Thoracic aorta (tissue), 2 donors: Measurements from ENCODE around the gene APOL4. TPM values are rescaled to one million over a fixed set of nuclear protein-coding genes. Genes with fewer than 3 reads are reported as not detected.

ENCODE experiments used
- ATAC-seq: fragments of 150-250 bp; one replicate; pipeline ENCODE4 v1.8.0; 2017; ENCODE audit warnings: low read depth; ENCODE audit not compliant: insufficient number of reproducible peaks, low FRiP score
- DNase-seq: peaks from one replicate; pipeline ENCODE4 v3.0.0-alpha.2; 2020; ENCODE audit warnings: low spot score
- H3K27ac ChIP-seq, 2 donors: fragments of 200-600 bp; sonication (generic); 1 replicate in 1 of 2; 2 replicates in 1 of 2; pipeline ENCODE4 v1.5.1; 2016; ENCODE audit warnings: mild to moderate bottlenecking in 2 of 2, moderate library complexity in 2 of 2
- H3K27me3 ChIP-seq: fragments of 200-600 bp; sonication (generic); replicated peaks from 2 replicates; pipeline ENCODE4 v1.6.0; 2016; ENCODE audit warnings: mild to moderate bottlenecking; ENCODE audit not compliant: insufficient read depth
- H3K36me3 ChIP-seq: fragments of 200-600 bp; sonication (generic); one replicate; pipeline ENCODE4 v1.5.1; 2016
- H3K4me1 ChIP-seq, 2 donors: fragments of 200-600 bp; sonication (generic); 1 replicate in 1 of 2; 2 replicates in 1 of 2; pipeline versions ENCODE4 v1.5.1 to v1.6.0; 2016; ENCODE audit warnings: low read depth in 2 of 2, mild to moderate bottlenecking in 1 of 2; ENCODE audit not compliant: control insufficient read depth in 1 of 2
- H3K4me3 ChIP-seq: fragments of 200-600 bp; sonication (generic); 2 replicates; pipeline ENCODE4 v1.5.1; 2016; ENCODE audit warnings: mild to moderate bottlenecking
- H3K9me3 ChIP-seq: fragments of 200-600 bp; sonication (generic); 2 replicates; pipeline ENCODE4 v1.5.1; 2016
- CTCF ChIP-seq: fragments of 200-600 bp; sonication (generic); IDR thresholded peaks from one replicate; pipeline ENCODE4 v1.5.1; 2019; ENCODE audit warnings: antibody characterized with exemption
- total RNA-seq, 2 donors: library from RNA; depleted of rRNA; stranded (reverse); fragments of >200 nt; gene quantifications; one replicate each; pipeline versions ENCODE4 v1.1.0 to v1.2.3, GENCODE V29; 2016

Gene APOL4
- total RNA-seq, 2 donors from 2014 or later, result 1.4 to 30.3 TPM

DNA sequence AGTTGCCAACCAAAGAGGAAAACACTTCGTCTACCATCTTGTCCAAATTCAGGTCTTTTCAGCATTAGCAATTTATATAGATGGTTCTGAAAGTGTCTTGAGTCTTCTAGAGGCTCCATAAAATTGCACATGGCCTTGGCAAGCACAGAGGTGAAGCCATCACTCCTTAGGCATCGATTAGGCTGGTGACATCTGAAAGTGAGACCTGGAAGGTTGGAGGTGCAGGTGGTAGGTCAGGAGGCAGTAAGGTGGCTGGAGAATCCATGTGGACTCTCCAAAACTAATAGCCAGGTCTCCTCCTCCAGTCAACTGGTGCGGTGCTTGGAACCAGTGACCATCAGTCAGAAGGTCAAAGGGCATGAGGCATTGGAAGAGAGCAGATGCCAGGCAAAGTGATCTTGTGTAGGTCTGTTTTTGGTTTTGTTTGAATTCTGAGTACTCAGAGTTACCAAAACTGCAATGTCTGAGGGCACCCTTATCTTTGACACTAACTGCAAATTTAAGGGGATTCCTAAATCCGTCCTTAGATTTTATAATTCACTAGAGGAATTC lies 44.3 kb upstream of the APOL4 start:
- TF ChIP-seq CTCF, result no peak
- DNase-seq, result no peak
- H3K4me3 ChIP-seq, result no peak overlapping the region
- no peak for ATAC-seq
- no peak overlapping the region for H3K27ac ChIP-seq
- H3K9me3 ChIP-seq, result no peaks in the 10 kb centered on the region
- peaks cover 9 to 22% of the 10 kb centered on the region in 2 donors for H3K4me1 ChIP-seq
- no peaks in the 10 kb centered on the region for H3K27me3 ChIP-seq
- no peaks in the 10 kb centered on the region for H3K36me3 ChIP-seq

DNA sequence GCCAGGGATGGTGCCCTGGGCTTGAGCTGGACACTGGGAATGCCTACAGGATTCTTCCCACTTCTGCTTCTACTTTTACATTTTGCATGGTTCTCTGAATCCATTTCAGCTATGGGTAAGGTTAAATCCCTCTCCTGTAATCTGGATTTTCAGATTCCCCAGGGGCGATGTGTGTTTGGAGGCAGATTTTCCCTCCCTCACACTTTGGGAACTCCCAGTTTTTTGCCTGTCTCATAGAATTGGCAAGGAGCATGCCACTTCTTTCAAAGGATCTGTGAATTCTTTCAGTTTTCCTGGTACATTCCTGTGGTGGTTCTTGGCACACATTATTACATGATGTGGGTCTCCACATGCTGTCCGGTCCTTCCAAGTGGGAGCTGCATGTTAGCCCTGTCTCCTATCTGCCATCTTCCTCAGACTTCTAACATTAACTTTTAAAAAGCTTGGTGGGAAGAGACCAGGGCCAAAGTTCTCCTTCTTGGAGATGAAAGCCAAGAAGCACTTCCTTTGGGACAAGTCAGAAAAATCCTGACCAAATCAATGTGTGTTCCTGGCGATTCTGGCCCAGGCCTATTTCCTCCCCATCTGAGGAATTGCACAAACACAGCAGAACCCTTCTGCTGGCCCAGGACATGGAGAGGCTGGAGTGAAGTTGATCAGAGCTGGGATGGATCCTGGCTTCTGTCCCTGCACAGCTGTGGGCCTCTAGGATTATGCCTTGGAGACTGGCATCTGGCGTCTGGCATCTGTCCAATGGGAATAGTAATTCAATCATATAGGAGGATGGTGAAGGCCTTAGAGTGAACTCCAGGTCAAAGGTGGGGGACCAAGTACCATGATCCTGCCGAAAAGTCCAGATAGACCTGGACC lies 43.1 kb upstream of the APOL4 start:
- Histone ChIP-seq H3K9me3 (no peaks in the 10 kb centered on the region), H3K27me3 (no peaks in the 10 kb centered on the region), H3K27ac (peak overlapping the region; percentile 52 to 66), H3K4me1 (peaks cover 10 to 27% of the 10 kb centered on the region in 2 donors), H3K4me3 (no peak overlapping the region), H3K36me3 (no peaks in the 10 kb centered on the region)
- TF ChIP-seq CTCF, result no peak
- DNase-seq (no peak), ATAC-seq (peak; percentile 45)

DNA sequence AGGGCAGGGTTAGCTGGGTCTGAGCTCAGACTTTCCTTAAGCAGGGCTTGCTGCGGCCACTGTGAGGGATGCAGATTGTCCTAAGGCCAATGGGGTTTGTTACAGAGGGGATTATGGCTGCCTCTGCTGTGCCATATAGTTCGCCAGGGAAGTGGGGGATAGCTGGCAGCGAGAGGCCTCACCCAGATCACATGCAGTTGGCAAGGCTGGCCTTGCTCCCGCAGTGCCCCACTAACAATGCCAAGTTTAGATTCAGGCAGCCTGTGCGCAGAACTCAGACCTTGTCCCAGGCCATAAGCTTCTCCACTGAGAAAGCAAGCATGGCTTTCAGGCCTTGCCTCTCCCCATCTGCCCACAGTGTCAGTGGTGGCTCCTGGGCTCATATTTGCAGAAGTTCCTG lies 42.4 kb upstream of the APOL4 start:
- H3K36me3 ChIP-seq, result no peaks in the 10 kb centered on the region
- H3K4me3 ChIP-seq, result no peak overlapping the region
- H3K27ac ChIP-seq, result peak overlapping the region; percentile 52 to 66
- no peaks in the 10 kb centered on the region for H3K9me3 ChIP-seq
- no peaks in the 10 kb centered on the region for H3K27me3 ChIP-seq
- peaks cover 11 to 28% of the 10 kb centered on the region in 2 donors for H3K4me1 ChIP-seq
- TF ChIP-seq CTCF, result no peak
- DNase-seq (no peak), ATAC-seq (no peak)

- ATAC-seq (peak; percentile 90), DNase-seq (peak; percentile 79)
- Histone ChIP-seq H3K4me3 (peak within 1 kb of the TSS; percentile 78), H3K27me3 (no peaks in the 10 kb centered on the region), H3K36me3 (no peaks in the 10 kb centered on the region), H3K4me1 (peaks cover 31 to 58% of the 10 kb centered on the region in 2 donors), H3K27ac (peak within 1 kb of the TSS; percentile 87 to 88), H3K9me3 (no peaks in the 10 kb centered on the region)
- peak; percentile 68 for TF ChIP-seq CTCF
Measured at GRCh38 chr22:36239401-36240171, 38.0 kb upstream of the APOL4 start, which contains the start of gene APOL2. TSS of gene APOL2 (minus strand) at chr22:36239527. CDS start at chr22:36233162, 6,365 bp downstream.

- DNase-seq (no peak), ATAC-seq (no peak)
- H3K4me3 ChIP-seq, result peak overlapping the region; percentile 78
- H3K27me3 ChIP-seq, result no peaks in the 10 kb centered on the region
- no peaks in the 10 kb centered on the region for H3K36me3 ChIP-seq
- H3K9me3 ChIP-seq, result no peaks in the 10 kb centered on the region
- peak overlapping the region; percentile 87 to 88 for H3K27ac ChIP-seq
- peaks cover 30 to 57% of the 10 kb centered on the region in 2 donors for H3K4me1 ChIP-seq
- no peak for TF ChIP-seq CTCF
Measured at GRCh38 chr22:36239150-36239400, 37.5 kb upstream of the APOL4 start.
